ENCODE measurements around the gene MEOX2. TPM values are rescaled to one million over a fixed set of nuclear protein-coding genes. Genes with fewer than 3 reads are reported as not detected.

MEOX2 gene
- total RNA-seq, 1 experiment from 2014 or later = not detected

- no peak for DNase-seq
- WGBS (ENCODE audit: extremely low coverage, insufficient read length, low lambda C conversion rate) = no CpG with 5 or more reads among the region's 1 CpG
- H3K27ac Mint-ChIP-seq = no peak overlapping the region
- Histone ChIP-seq H3K23me2 (ENCODE audit: insufficient read length, low read depth, low read length, poor library complexity, severe bottlenecking) (no peaks in the 10 kb centered on the region), H2AK5ac (ENCODE audit: insufficient read length, low read length) (no peak overlapping the region), H2BK120ac (ENCODE audit: low read depth, low read length, poor library complexity, severe bottlenecking) (no peak overlapping the region), H2BK20ac (ENCODE audit: low read depth, low read length, poor library complexity, severe bottlenecking) (no peak overlapping the region), H3K4me1 (ENCODE audit: insufficient read depth, low read length) (peaks cover 4% of the 10 kb centered on the region; the same call in 1 of the 2 replicates), H4K91ac (ENCODE audit: insufficient read length, low read depth, low read length) (no peak overlapping the region), H2BK5ac (ENCODE audit: insufficient read length, low read length) (no peak overlapping the region), H3K27me3 (ENCODE audit: insufficient read depth, low read length) (no peaks in the 10 kb centered on the region), H4K8ac (replicated peaks; ENCODE audit: insufficient read length, low read depth, low read length) (no peak overlapping the region), H3K14ac (ENCODE audit: insufficient read depth, low read length) (no peak overlapping the region), H3K4me2 (ENCODE audit: insufficient read depth, insufficient read length, low read length) (no peak overlapping the region), H3K9me3 (ENCODE audit: control insufficient read depth, low read depth, low read length) (no peaks in the 10 kb centered on the region), H3K79me2 (ENCODE audit: insufficient read depth, low read length) (no peaks in the 10 kb centered on the region), H4K5ac (ENCODE audit: insufficient read length, low read depth, low read length) (no peak overlapping the region), H3K23ac (ENCODE audit: insufficient read length, low read depth, low read length) (no peak overlapping the region), H3K79me1 (ENCODE audit: insufficient read depth, low read depth, low read length, poor library complexity, severe bottlenecking) (no peaks in the 10 kb centered on the region), H2BK12ac (ENCODE audit: insufficient read length, low read depth, low read length) (no peak overlapping the region), H3K4ac (ENCODE audit: low read depth, low read length) (no peak overlapping the region), H3K27ac (ENCODE audit: insufficient read length, low read depth, low read length) (no peak overlapping the region), H3T11ph (ENCODE audit: low read length) (no peak overlapping the region), H2BK15ac (ENCODE audit: low read depth, low read length) (no peak overlapping the region), H4K20me1 (ENCODE audit: control insufficient read depth, insufficient read depth, insufficient read length) (no peaks in the 10 kb centered on the region), H3K56ac (ENCODE audit: insufficient read length, low read depth, low read length) (no peak overlapping the region), H3K18ac (ENCODE audit: insufficient read length, low read depth, low read length) (no peak overlapping the region), H3K9ac (ENCODE audit: extremely low read depth, insufficient read length, low read length) (no peak overlapping the region), H2AFZ (ENCODE audit: low read length) (no peak overlapping the region)
- H3K27me3 Mint-ChIP-seq (ENCODE audit: low read depth) = no peaks in the 10 kb centered on the region
- no peaks in the 10 kb centered on the region for H3K36me3 Mint-ChIP-seq (ENCODE audit: insufficient read depth in 1 of 3, low read depth in 3 of 3)
- no peak for TF ChIP-seq CTCF (conservative IDR thresholded peaks at IDR 0.05)
- H3K4me3 Mint-ChIP-seq = no peak overlapping the region
- peaks cover 8 to 10% of the 10 kb centered on the region in 2 experiments for H3K4me1 Mint-ChIP-seq
- no peaks in the 10 kb centered on the region for H3K9me3 Mint-ChIP-seq
Observed at GRCh38 chr7:15707570-15707969, 21.1 kb upstream of the MEOX2 start.
